ENCODE measurements around the gene UROC1.

The UROC1 gene

DNA sequence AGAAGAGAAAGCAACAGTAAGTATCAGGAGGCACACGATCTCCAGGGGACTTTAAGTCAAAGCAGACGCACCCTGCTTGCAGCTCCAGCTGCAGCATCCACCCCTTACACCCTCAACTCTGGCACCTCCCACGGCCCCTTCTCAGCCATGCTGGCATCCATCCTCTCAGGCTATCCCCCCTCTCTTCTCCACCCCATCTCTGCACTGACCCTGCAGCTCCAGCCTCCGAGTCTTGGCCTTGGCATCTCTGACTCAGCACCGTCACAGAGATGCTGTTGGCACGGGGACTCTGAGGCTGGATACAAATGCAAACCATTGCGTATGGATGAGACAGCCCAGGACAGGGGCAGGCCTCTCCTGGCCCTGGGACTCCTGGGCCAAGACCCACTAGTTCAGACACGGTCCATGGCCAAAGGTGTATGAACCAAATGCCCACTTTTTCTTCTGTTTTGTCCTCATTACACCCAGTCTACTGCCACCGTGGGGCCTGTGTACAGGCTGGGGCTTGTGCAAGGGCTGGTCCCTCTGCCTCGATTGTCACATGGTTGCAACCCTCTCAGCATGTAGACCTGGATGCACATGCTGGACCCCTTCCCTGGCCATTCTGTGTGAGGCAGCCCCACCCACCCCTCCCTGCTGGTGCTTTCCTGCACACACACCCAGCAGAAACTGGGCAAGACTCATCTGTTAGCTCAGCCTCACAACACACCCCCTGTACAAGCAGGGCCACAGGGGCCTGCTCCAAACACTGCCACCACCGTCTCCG lies 23.2 kb downstream of the UROC1 start:
- no peak for DNase-seq (ENCODE audit: low read depth, low spot score)
- Histone ChIP-seq H3K36me3 (ENCODE audit: insufficient read depth, low read length) (no peaks in the 10 kb centered on the region), H3K27ac (no peak overlapping the region), H3K9me3 (ENCODE audit: low read depth, low read length) (no peaks in the 10 kb centered on the region), H3K9ac (ENCODE audit: insufficient read length) (no peak overlapping the region), H3K4me3 (no peak overlapping the region)
- TF ChIP-seq EZH2 (IDR thresholded peaks at IDR 0.05) = no peak
- TF ChIP-seq POLR2AphosphoS5 (IDR thresholded peaks at IDR 0.05; ENCODE audit: borderline replicate concordance, low read depth, low read length) = no peak
- TF ChIP-seq FOXP2 (optimal IDR thresholded peaks at IDR 0.05; ENCODE audit: control extremely low read depth, extremely low read length, insufficient read depth) = no peak

DNA sequence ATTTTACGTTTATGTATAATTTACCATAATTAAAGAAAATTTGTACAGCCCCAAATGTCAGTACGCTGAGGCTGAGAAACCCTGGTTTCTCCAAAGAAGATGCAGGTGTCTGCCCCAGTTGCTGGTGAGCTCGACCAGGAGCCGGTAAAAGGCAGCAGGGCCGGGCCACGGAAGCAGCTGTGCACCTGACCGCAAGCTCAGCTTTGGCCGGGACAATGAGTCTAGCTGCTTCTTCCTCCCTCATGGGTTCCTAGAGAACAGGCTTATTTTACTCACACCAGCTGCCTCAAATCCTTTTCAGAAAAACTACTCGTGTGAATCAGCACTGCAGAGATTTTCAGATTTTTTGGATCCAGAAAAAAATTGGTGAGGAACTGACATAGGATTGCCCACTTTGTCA lies 23.8 kb downstream of the UROC1 start:
- H3K9me3 ChIP-seq (ENCODE audit: low read depth, low read length) = no peaks in the 10 kb centered on the region
- H3K4me3 ChIP-seq = no peak overlapping the region
- no peak for DNase-seq (ENCODE audit: low read depth, low spot score)
- no peak overlapping the region for H3K27ac ChIP-seq
- no peak overlapping the region for H3K9ac ChIP-seq (ENCODE audit: insufficient read length)
- TF ChIP-seq EZH2 (IDR thresholded peaks at IDR 0.05) (no peak), FOXP2 (optimal IDR thresholded peaks at IDR 0.05; ENCODE audit: control extremely low read depth, extremely low read length, insufficient read depth) (no peak), POLR2AphosphoS5 (IDR thresholded peaks at IDR 0.05; ENCODE audit: borderline replicate concordance, low read depth, low read length) (no peak)
- H3K36me3 ChIP-seq (ENCODE audit: insufficient read depth, low read length) = no peaks in the 10 kb centered on the region

DNA sequence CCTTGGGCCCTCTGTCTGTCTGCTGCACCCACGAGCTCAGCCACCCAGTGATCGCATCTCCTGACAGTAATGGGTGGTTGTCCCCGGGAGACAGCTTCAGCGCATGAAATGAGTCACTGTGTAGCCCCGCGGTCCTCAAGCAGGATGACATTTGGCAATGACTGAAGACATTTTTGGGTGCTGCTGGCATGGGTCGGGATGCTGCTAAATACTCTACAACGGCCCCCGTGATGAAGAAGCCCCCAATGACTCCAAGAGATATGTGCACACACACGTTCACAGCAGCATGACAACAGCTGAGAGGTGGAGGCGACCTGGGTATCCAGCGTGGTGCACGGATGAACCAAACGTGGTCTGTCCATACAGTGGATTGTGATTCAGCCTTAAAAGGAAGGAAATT lies 24.5 kb downstream of the UROC1 start:
- Histone ChIP-seq H3K4me3 (no peak overlapping the region), H3K9me3 (ENCODE audit: low read depth, low read length) (no peaks in the 10 kb centered on the region), H3K9ac (ENCODE audit: insufficient read length) (no peak overlapping the region), H3K27ac (no peak overlapping the region), H3K36me3 (ENCODE audit: insufficient read depth, low read length) (no peaks in the 10 kb centered on the region)
- no peak for DNase-seq (ENCODE audit: low read depth, low spot score)
- TF ChIP-seq FOXP2 (optimal IDR thresholded peaks at IDR 0.05; ENCODE audit: control extremely low read depth, extremely low read length, insufficient read depth) (no peak), POLR2AphosphoS5 (IDR thresholded peaks at IDR 0.05; ENCODE audit: borderline replicate concordance, low read depth, low read length) (no peak), EZH2 (IDR thresholded peaks at IDR 0.05) (no peak)

DNA sequence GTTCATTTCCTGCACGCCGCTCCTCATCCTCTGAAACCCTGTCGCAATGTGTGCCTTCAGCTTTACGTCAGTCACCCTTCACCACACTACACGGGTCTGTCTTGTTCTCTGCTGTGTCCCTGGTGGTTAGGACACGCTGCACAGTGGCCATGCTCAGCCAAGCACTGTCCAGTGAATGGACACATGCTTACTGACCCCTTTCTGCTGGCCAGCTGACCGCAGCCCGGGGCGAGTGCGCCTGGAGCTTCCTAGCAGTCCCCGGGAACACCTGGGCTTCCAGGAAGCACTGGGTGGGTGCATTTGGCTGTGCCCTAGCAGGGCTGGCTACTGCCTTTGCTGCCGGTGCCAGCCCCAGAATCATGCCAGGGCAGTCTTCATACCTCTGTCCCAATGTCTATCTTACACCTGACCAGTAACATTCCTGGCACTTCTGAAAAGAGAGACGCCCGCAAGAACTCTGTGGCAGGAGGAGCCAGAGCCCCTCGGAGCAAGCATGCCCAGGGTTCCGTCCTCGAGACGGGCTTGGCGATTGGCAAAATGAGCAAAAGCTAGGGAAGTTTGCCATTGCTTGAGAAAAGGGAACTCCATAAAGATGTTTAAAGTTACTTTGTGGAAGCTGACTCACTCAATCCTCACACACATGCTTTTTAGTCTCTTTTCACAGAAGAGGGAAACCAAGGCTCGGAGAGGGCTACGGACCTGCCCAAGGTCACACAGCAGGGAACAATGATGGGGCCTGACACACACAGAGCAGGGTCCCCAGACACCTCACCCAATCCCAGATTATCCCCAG lies 26.2 kb downstream of the UROC1 start:
- TF ChIP-seq POLR2AphosphoS5 (IDR thresholded peaks at IDR 0.05; ENCODE audit: borderline replicate concordance, low read depth, low read length) = no peak
- no peak overlapping the region for H3K27ac ChIP-seq
- no peak overlapping the region for H3K4me3 ChIP-seq
- H3K9me3 ChIP-seq (ENCODE audit: low read depth, low read length) = no peaks in the 10 kb centered on the region
- no peaks in the 10 kb centered on the region for H3K36me3 ChIP-seq (ENCODE audit: insufficient read depth, low read length)
- H3K9ac ChIP-seq (ENCODE audit: insufficient read length) = no peak overlapping the region
- no peak for DNase-seq (ENCODE audit: low read depth, low spot score)

DNA sequence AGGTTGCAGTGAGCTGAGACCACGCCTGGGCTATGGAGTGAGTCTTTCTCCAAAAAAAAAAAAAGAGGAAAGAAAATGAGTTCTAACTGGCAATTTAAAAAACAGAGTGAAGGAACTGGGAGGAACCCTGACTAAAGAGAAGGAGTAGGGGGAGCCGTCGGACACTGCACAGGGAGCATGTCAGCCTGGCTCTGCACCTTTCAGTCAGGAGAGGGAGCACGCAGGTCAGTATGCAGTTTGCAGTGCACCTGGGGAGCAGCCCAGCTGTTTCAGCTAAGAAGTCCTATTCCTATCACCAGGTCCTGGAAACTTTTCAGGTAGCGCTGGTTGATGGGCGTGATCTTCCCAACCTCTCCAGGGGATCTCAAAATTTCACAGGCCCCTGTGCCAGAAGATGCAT lies 27.0 kb downstream of the UROC1 start:
- Histone ChIP-seq H3K9me3 (ENCODE audit: low read depth, low read length) (no peaks in the 10 kb centered on the region), H3K27ac (no peak overlapping the region), H3K9ac (ENCODE audit: insufficient read length) (no peak overlapping the region), H3K36me3 (ENCODE audit: insufficient read depth, low read length) (no peaks in the 10 kb centered on the region), H3K4me3 (no peak overlapping the region)
- TF ChIP-seq FOXP2 (optimal IDR thresholded peaks at IDR 0.05; ENCODE audit: control extremely low read depth, extremely low read length, insufficient read depth) (no peak), EZH2 (IDR thresholded peaks at IDR 0.05) (no peak), POLR2AphosphoS5 (IDR thresholded peaks at IDR 0.05; ENCODE audit: borderline replicate concordance, low read depth, low read length) (no peak)
- no peak for DNase-seq (ENCODE audit: low read depth, low spot score)

DNA sequence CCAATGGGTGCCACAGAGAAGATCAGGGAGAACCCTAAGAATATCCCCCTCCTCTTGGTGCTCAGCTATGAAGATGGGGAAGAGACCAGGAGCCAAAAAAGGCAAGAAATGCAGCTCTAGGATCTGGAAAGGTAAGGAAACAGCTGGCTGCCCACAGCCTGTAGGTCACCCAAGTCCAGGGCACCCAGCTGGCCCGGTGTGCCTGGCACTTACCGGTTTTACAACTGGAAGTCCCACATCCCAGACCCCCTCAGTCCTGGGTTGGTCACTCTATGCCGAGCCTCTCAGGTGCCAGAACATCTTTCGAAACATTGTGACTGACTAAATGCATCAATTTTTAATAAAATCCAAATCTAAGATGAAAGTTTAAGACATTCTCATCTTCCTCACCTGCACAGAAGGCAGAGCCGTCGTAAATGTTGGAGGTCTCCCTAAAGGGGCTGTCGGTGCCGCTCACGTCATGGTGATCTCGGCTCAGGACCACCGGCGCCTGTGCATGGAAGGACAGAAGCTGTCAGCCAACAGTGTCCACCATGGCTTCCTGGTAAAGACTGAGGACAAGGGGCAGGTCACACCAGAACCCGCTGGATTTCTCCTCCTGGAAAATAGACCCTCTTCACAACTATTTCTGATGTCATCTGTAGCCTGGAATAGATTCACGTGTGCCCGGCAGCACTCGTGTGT lies 28.5 kb downstream of the UROC1 start:
- no peak for DNase-seq (ENCODE audit: low read depth, low spot score)
- Histone ChIP-seq H3K4me3 (no peak overlapping the region), H3K9me3 (ENCODE audit: low read depth, low read length) (no peaks in the 10 kb centered on the region), H3K36me3 (ENCODE audit: insufficient read depth, low read length) (no peaks in the 10 kb centered on the region), H3K27ac (no peak overlapping the region), H3K9ac (ENCODE audit: insufficient read length) (no peak overlapping the region)
- TF ChIP-seq EZH2 (IDR thresholded peaks at IDR 0.05) = no peak
- no peak for TF ChIP-seq FOXP2 (optimal IDR thresholded peaks at IDR 0.05; ENCODE audit: control extremely low read depth, extremely low read length, insufficient read depth)
- no peak for TF ChIP-seq POLR2AphosphoS5 (IDR thresholded peaks at IDR 0.05; ENCODE audit: borderline replicate concordance, low read depth, low read length)

DNA sequence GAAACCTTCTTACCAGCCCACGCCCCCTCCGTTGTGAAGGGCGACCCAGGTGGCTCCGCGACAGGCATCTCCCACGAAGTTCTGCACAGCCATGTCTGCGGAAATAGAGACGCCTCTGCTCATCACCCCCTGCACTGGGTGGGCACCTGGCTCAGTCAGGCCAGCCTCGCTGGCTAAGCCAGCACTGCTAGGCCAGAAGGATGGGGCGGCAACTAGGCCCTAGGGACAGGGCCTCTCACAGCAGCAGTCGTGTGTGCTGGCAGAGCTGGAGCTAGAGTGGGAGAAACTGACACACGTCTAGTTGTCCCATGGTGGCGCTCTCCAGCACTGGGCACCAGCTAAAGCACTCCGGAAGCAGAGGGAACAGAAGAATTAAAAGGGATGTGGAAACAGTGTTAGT lies 29.4 kb downstream of the UROC1 start:
- no peak overlapping the region for H3K4me3 ChIP-seq
- no peak overlapping the region for H3K9ac ChIP-seq (ENCODE audit: insufficient read length)
- TF ChIP-seq POLR2AphosphoS5 (IDR thresholded peaks at IDR 0.05; ENCODE audit: borderline replicate concordance, low read depth, low read length) = no peak
- TF ChIP-seq EZH2 (IDR thresholded peaks at IDR 0.05) = no peak
- no peak for TF ChIP-seq FOXP2 (optimal IDR thresholded peaks at IDR 0.05; ENCODE audit: control extremely low read depth, extremely low read length, insufficient read depth)
- no peak for DNase-seq (ENCODE audit: low read depth, low spot score)
- H3K9me3 ChIP-seq (ENCODE audit: low read depth, low read length) = no peaks in the 10 kb centered on the region
- no peaks in the 10 kb centered on the region for H3K36me3 ChIP-seq (ENCODE audit: insufficient read depth, low read length)
- no peak overlapping the region for H3K27ac ChIP-seq

DNA sequence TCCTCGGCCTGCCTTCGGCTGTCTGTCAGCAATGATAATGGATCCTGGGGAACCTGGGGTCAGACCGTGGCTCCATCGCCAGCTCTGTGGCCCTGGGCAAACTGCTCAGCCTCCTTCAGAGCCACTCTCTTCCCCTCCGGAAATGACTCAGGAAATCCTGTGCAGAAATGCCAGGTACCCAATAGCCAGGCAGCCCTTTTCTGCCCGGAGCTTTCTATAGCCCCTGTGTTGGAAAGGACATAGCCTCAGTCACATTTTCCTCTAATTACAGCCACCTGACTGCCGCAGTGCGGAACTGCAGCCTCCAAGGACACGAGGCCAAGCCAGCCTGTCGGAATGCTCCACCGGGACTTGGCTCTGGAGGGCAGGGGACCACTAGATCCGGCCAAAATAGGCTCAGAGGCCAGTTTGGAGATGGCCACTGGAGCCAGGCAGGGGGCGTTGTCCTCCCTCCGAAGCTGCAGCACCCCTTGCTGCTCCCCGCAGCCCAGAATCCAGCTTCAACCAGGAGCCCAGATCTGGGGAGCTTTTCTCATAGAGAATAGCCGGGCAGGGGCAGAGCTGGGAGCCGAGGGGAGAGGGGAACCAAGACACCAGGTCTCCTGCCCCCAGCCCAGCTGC lies 30.3 kb downstream of the UROC1 start:
- H3K36me3 ChIP-seq (ENCODE audit: insufficient read depth, low read length) = no peaks in the 10 kb centered on the region
- H3K27ac ChIP-seq = no peak overlapping the region
- no peak overlapping the region for H3K9ac ChIP-seq (ENCODE audit: insufficient read length)
- H3K4me3 ChIP-seq = no peak overlapping the region
- no peaks in the 10 kb centered on the region for H3K9me3 ChIP-seq (ENCODE audit: low read depth, low read length)
- DNase-seq (ENCODE audit: low read depth, low spot score) = no peak
- no peak for TF ChIP-seq FOXP2 (optimal IDR thresholded peaks at IDR 0.05; ENCODE audit: control extremely low read depth, extremely low read length, insufficient read depth)
- no peak for TF ChIP-seq POLR2AphosphoS5 (IDR thresholded peaks at IDR 0.05; ENCODE audit: borderline replicate concordance, low read depth, low read length)
- no peak for TF ChIP-seq EZH2 (IDR thresholded peaks at IDR 0.05)

Measured in SK-N-MC (cell line).